Neural cell (in vitro differentiated cells): ENCODE results near the gene BIRC6. TPM values are rescaled to one million over a fixed set of nuclear protein-coding genes. Genes with fewer than 3 reads are reported as not detected.
"Not testable (repeated sequence)": the region's sequence is repeated elsewhere in the genome, so short reads cannot be mapped to it uniquely, and the experiment has no call there.

Source experiments
- H2AFZ ChIP-seq: fragments of 200-600, 300-800 bp; sonication (generic), shearing (Covaris generic); 2 replicates; pipeline ENCODE4 v1.6.0; 2014; ENCODE audit warnings: low read depth, mild to moderate bottlenecking, antibody characterized with exemption, low read length, moderate library complexity
- H3F3A ChIP-seq: fragments of 200-600 bp; shearing (Covaris generic); 2 replicates; pipeline ENCODE4 v1.6.1; 2016; ENCODE audit warnings: mild to moderate bottlenecking, moderate library complexity, mixed read lengths, antibody characterized with exemption, low read length; ENCODE audit not compliant: insufficient read depth, poor library complexity, severe bottlenecking
- H3K27ac ChIP-seq: fragments of 200-600, 300-800 bp; sonication (generic), shearing (Covaris generic); 2 replicates; pipeline ENCODE4 v1.5.1; 2014; ENCODE audit warnings: mild to moderate bottlenecking, low read length, moderate library complexity
- H3K27me3 ChIP-seq: fragments of 300-800, 200-600 bp; sonication (generic), shearing (Covaris generic); 2 replicates; pipeline ENCODE4 v1.6.0; 2014; ENCODE audit warnings: mild to moderate bottlenecking, low read depth, low read length, moderate library complexity; ENCODE audit not compliant: insufficient read depth
- H3K36me3 ChIP-seq: fragments of 300-800, 200-600 bp; sonication (generic), shearing (Covaris generic); 2 replicates; pipeline ENCODE4 v1.5.1; 2014; ENCODE audit warnings: mild to moderate bottlenecking, antibody characterized with exemption, low read length, moderate library complexity; ENCODE audit not compliant: insufficient read depth
- H3K4me2 ChIP-seq: fragments of 300-800, 200-600 bp; sonication (generic), shearing (Covaris generic); 2 replicates; pipeline ENCODE4 v1.6.0; 2014; ENCODE audit warnings: mild to moderate bottlenecking, low read length
- H3K4me3 ChIP-seq: fragments of 300-800, 200-600 bp; sonication (generic), shearing (Covaris generic); 2 replicates; pipeline ENCODE4 v1.5.1; 2014; ENCODE audit warnings: mild to moderate bottlenecking, low read length, moderate library complexity
- H3K79me2 ChIP-seq: fragments of 200-600 bp; shearing (Covaris generic); replicated peaks from 2 replicates; pipeline ENCODE4 v1.6.0; 2014; ENCODE audit warnings: mild to moderate bottlenecking, low read length, moderate library complexity; ENCODE audit not compliant: insufficient read depth
- H3K9ac ChIP-seq: fragments of 300-800, 200-600 bp; sonication (generic), shearing (Covaris generic); 2 replicates; pipeline ENCODE4 v1.6.1; 2016; ENCODE audit warnings: mild to moderate bottlenecking, low read length, mixed read lengths
- H3K9me2 ChIP-seq: fragments of 200-600 bp; shearing (Covaris generic); 2 replicates; pipeline ENCODE4 v1.6.1; 2016; ENCODE audit warnings: mild to moderate bottlenecking, low read length, mixed read lengths; ENCODE audit not compliant: insufficient read depth
- H3K9me3 ChIP-seq: fragments of 200-600, 300-800 bp; sonication (generic), shearing (Covaris generic); 2 replicates; pipeline ENCODE4 v1.6.1; 2016; ENCODE audit warnings: mild to moderate bottlenecking, mixed run types, low read length, moderate library complexity, mixed read lengths
- H4K20me1 ChIP-seq: fragments of 200-600 bp; shearing (Covaris generic); 2 replicates; pipeline ENCODE4 v1.6.1; 2016; ENCODE audit warnings: mild to moderate bottlenecking, mixed run types; ENCODE audit not compliant: insufficient read depth
- EP300 ChIP-seq: fragments of 450-650 bp; conservative IDR thresholded peaks from 2 replicates; pipeline ENCODE4 v1.6.1; 2014; ENCODE audit warnings: antibody characterized with exemption, mild to moderate bottlenecking, moderate library complexity; ENCODE audit not compliant: poor library complexity, severe bottlenecking
- EZH2 ChIP-seq: fragments of 200-600, 300-800 bp; shearing (Covaris generic), sonication (generic); IDR thresholded peaks from 2 replicates; pipeline ENCODE4 v1.6.1; 2014; ENCODE audit warnings: antibody characterized with exemption, low read length, borderline replicate concordance, mild to moderate bottlenecking; ENCODE audit not compliant: insufficient read depth, poor library complexity, severe bottlenecking
- MXI1 ChIP-seq: fragments of 450-650 bp; conservative IDR thresholded peaks from 2 replicates; pipeline ENCODE4 v1.6.1; 2014; ENCODE audit warnings: antibody characterized with exemption, mild to moderate bottlenecking; ENCODE audit not compliant: poor library complexity, severe bottlenecking
- POLR2AphosphoS5 ChIP-seq: IDR thresholded peaks from 2 replicates; pipeline ENCODE4 v1.6.1; 2012
- RAD21 ChIP-seq: fragments of 450-650 bp; conservative IDR thresholded peaks from 2 replicates; pipeline ENCODE4 v1.6.1; 2014; ENCODE audit warnings: antibody characterized with exemption, mild to moderate bottlenecking, moderate library complexity
- SMC3 ChIP-seq: fragments of 450-650 bp; conservative IDR thresholded peaks from 2 replicates; pipeline ENCODE4 v1.6.1; 2014; ENCODE audit warnings: antibody characterized with exemption, mild to moderate bottlenecking, moderate library complexity; ENCODE audit not compliant: poor library complexity
- TAF1 ChIP-seq: IDR thresholded peaks from 2 replicates; pipeline ENCODE4 v1.6.1; 2012; ENCODE audit warnings: low read depth
- polyA plus RNA-seq: library from polyadenylated mRNA; depleted of rRNA; stranded (reverse); fragments of >200 nt; gene quantifications from 2 replicates; pipeline ENCODE4 v1.2.3, GENCODE V29; 2014
- TF ChIP-seq, protein P1 (sequence below): IDR thresholded peaks from 2 replicates; pipeline ENCODE4 v1.6.1; 2012; ENCODE audit warnings: borderline replicate concordance
- TF ChIP-seq, protein P2 (sequence below): fragments of 450-650 bp; IDR thresholded peaks from 2 replicates; pipeline ENCODE4 v1.5.1; 2014; ENCODE audit warnings: antibody characterized with exemption, mild to moderate bottlenecking, moderate library complexity; ENCODE audit not compliant: poor library complexity, severe bottlenecking

BIRC6 gene
- polyA plus RNA-seq, 1 donor from 2014 or later: 109 TPM

DNA sequence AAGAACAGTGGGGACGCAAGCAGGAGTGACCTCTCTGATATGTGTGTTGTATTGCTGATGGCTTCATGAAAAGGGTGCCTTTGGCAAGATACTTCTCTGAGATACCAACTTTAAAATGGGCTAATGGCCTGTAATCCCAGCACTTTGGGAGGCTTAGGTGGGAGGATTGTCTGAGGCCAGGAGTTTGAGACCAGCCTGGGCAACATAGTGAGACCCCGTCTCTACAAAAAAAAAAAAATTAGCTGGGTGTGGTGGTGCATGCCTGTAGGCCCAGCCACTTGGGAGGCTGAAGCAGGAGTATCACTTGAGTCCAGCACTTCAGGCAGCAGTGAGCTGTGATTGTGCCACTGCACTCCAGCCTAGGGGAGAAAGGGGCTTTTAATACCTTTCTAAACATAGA lies 9.8 kb downstream of the BIRC6 start:
- Histone ChIP-seq H3K27me3 (no peaks in the 10 kb centered on the region), H3K4me2 (no peak overlapping the region), H3K9ac (no peak overlapping the region), H3K27ac (no peak overlapping the region), H3K9me2 (no peaks in the 10 kb centered on the region), H3K36me3 (no peaks in the 10 kb centered on the region), H4K20me1 (no peaks in the 10 kb centered on the region), H3K79me2 (peaks cover 92% of the 10 kb centered on the region), H3F3A (no peaks in the 10 kb centered on the region), H3K9me3 (no peaks in the 10 kb centered on the region), H2AFZ (no peak overlapping the region), H3K4me3 (no peak overlapping the region)
- TF ChIP-seq, protein P1, sequence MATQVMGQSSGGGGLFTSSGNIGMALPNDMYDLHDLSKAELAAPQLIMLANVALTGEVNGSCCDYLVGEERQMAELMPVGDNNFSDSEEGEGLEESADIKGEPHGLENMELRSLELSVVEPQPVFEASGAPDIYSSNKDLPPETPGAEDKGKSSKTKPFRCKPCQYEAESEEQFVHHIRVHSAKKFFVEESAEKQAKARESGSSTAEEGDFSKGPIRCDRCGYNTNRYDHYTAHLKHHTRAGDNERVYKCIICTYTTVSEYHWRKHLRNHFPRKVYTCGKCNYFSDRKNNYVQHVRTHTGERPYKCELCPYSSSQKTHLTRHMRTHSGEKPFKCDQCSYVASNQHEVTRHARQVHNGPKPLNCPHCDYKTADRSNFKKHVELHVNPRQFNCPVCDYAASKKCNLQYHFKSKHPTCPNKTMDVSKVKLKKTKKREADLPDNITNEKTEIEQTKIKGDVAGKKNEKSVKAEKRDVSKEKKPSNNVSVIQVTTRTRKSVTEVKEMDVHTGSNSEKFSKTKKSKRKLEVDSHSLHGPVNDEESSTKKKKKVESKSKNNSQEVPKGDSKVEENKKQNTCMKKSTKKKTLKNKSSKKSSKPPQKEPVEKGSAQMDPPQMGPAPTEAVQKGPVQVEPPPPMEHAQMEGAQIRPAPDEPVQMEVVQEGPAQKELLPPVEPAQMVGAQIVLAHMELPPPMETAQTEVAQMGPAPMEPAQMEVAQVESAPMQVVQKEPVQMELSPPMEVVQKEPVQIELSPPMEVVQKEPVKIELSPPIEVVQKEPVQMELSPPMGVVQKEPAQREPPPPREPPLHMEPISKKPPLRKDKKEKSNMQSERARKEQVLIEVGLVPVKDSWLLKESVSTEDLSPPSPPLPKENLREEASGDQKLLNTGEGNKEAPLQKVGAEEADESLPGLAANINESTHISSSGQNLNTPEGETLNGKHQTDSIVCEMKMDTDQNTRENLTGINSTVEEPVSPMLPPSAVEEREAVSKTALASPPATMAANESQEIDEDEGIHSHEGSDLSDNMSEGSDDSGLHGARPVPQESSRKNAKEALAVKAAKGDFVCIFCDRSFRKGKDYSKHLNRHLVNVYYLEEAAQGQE: no peak
- TF ChIP-seq RAD21 (no peak), TAF1 (no peak), EZH2 (no peak), MXI1 (no peak), POLR2AphosphoS5 (no peak), SMC3 (no peak)
- TF ChIP-seq, protein P2, sequence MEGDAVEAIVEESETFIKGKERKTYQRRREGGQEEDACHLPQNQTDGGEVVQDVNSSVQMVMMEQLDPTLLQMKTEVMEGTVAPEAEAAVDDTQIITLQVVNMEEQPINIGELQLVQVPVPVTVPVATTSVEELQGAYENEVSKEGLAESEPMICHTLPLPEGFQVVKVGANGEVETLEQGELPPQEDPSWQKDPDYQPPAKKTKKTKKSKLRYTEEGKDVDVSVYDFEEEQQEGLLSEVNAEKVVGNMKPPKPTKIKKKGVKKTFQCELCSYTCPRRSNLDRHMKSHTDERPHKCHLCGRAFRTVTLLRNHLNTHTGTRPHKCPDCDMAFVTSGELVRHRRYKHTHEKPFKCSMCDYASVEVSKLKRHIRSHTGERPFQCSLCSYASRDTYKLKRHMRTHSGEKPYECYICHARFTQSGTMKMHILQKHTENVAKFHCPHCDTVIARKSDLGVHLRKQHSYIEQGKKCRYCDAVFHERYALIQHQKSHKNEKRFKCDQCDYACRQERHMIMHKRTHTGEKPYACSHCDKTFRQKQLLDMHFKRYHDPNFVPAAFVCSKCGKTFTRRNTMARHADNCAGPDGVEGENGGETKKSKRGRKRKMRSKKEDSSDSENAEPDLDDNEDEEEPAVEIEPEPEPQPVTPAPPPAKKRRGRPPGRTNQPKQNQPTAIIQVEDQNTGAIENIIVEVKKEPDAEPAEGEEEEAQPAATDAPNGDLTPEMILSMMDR: no peak

DNA sequence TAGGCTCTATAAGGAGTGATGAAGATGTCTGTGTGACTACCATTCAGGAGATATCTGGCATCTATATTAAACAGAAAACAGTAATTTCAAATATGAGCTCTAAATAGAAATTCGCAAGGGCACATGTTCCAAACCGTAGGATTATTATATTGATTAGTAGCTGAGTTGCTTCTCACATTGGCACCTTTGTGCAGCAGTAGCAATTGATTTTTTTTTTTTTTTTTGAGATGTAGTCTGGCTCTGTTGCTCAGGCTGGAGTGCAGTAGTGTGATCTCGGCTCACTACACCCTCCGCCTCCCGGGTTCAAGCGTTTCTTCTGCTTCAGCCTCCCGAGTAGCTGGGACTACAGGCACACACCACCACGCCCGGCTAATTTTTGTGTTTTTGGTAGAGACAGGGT lies 12.4 kb downstream of the BIRC6 start:
- Histone ChIP-seq H3K9me2 (no peaks in the 10 kb centered on the region), H3K4me2 (no peak overlapping the region), H3K27ac (no peak overlapping the region), H3K4me3 (no peak overlapping the region), H3F3A (no peaks in the 10 kb centered on the region), H3K9me3 (no peaks in the 10 kb centered on the region), H3K9ac (no peak overlapping the region), H2AFZ (no peak overlapping the region), H3K27me3 (no peaks in the 10 kb centered on the region), H3K36me3 (no peaks in the 10 kb centered on the region), H4K20me1 (no peaks in the 10 kb centered on the region), H3K79me2 (peaks cover 85% of the 10 kb centered on the region)
- TF ChIP-seq EZH2 (no peak), SMC3 (no peak), RAD21 (no peak), POLR2AphosphoS5 (no peak), EP300 (no peak), TAF1 (no peak), MXI1 (no peak)
- TF ChIP-seq, protein P2: no peak
- TF ChIP-seq, protein P1: no peak

DNA sequence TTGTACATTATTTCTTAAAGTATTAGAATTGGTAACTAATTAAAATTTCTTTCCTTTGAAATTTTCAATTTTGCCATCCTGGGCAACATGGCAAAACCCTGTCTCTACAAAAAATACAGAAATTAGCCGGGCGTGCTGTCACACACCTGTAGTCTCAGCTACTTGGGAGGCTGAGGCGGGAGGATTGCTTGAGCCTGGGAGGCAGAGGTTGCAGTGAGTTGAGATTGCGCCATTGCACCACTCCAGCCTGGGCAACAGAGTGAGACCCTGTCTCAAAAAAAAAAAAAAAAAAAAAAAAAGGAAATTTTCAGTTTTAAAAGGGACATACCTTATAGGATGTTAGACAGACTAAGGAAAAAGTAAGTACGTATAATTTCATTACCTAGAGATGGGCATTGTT lies 14.1 kb downstream of the BIRC6 start:
- H3K9ac ChIP-seq, H3K27ac ChIP-seq, H2AFZ ChIP-seq, H3K4me2 ChIP-seq, H3K36me3 ChIP-seq, H3K4me3 ChIP-seq, H4K20me1 ChIP-seq, H3K27me3 ChIP-seq, H3K9me2 ChIP-seq, H3K9me3 ChIP-seq, H3F3A ChIP-seq: not testable (repeated sequence)
- H3K79me2 ChIP-seq: peaks cover 82% of the 10 kb centered on the region
